ENCODE measurements around the gene DYNC1I1.

The DYNC1I1 gene

DNA sequence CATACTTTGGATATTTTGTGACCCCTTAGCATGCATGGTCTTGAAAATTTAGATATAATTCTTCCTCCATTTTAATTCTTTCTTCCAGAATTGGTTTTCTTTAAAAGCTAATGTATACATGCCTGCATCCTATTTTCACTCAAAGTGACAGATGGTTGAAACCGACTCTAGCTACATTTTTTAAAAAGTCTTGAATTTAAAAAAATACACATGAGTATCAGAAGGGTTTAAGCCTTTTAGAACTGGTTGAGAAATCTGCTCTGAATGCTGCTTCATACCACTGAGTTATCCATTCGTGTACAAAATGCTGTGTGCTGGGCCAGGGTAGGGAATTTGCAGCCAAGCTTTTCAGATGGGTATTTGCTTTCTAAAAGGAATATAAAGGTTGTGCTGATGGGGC is 16.5 kb downstream of the DYNC1I1 start:
- DNase-seq (ENCODE audit: low read depth in 3 of 3) = no peak

GRCh38 chr7:95793658-95794057 is 21.3 kb downstream of the DYNC1I1 start:
- DNase-seq (ENCODE audit: low read depth in 3 of 3) = no peak

GRCh38 chr7:95794917-95795515 is 22.7 kb downstream of the DYNC1I1 start:
- DNase-seq (ENCODE audit: low read depth in 3 of 3) = no peak

GRCh38 chr7:95796617-95797016 is 24.3 kb downstream of the DYNC1I1 start:
- no peak for DNase-seq (ENCODE audit: low read depth in 3 of 3)

GRCh38 chr7:95798401-95798930 is 26.1 kb downstream of the DYNC1I1 start:
- DNase-seq (ENCODE audit: low read depth in 3 of 3) = no peak

DNA sequence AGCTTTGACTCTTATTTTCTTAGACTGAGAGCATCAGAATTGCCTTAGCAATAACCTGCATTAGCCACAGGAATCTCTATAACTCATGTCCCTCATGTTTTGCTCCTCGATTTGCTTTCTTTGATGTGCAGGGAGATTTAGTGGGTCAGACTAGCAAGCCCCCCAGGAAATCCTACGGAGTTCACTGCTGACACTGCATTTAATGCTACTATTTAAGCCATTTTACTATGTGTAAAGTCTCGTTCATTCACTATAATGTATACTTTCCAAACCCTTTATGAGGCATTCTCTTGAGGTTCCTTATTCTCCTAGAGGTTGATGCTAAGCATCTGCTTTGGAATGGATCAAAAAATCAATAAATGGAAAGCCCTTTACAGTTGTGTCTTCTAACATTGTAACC is 28.4 kb downstream of the DYNC1I1 start:
- DNase-seq (ENCODE audit: low read depth in 3 of 3) = no peak

DNA sequence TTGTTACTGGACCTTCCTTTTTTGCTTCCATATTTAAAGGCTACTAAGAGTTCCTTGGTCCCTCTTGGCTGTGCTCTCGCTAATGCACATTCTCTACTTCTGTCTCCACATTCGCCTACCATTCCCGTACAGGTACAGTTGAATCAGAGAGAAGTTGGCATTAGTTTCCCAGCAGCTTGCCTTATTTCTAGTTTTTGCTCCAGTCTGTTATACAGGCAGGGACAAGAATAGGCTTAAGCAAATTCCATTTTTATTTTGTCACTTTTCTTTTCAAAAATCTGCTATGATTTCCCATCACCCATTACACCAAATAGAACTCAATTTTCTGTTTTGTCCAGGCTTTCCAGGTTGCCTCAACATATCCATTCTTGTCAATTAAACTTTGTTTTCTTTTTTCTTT is 29.9 kb downstream of the DYNC1I1 start:
- no peak for DNase-seq (ENCODE audit: low read depth in 3 of 3)

- no peak for DNase-seq (ENCODE audit: low read depth in 3 of 3)
Observed at GRCh38 chr7:95804052-95804451, 31.7 kb downstream of the DYNC1I1 start.

GRCh38 chr7:95805909-95806308 is 33.6 kb downstream of the DYNC1I1 start:
- DNase-seq (ENCODE audit: low read depth in 3 of 3) = no peak

GRCh38 chr7:95808396-95808795 is 36.0 kb downstream of the DYNC1I1 start:
- no peak for DNase-seq (ENCODE audit: low read depth in 3 of 3)

- DNase-seq (ENCODE audit: low read depth in 3 of 3) = no peak
Observed at GRCh38 chr7:95811846-95812445, 39.6 kb downstream of the DYNC1I1 start.

- DNase-seq (ENCODE audit: low read depth in 3 of 3) = no peak
Observed at GRCh38 chr7:95814721-95815120, 42.4 kb downstream of the DYNC1I1 start.

DNA sequence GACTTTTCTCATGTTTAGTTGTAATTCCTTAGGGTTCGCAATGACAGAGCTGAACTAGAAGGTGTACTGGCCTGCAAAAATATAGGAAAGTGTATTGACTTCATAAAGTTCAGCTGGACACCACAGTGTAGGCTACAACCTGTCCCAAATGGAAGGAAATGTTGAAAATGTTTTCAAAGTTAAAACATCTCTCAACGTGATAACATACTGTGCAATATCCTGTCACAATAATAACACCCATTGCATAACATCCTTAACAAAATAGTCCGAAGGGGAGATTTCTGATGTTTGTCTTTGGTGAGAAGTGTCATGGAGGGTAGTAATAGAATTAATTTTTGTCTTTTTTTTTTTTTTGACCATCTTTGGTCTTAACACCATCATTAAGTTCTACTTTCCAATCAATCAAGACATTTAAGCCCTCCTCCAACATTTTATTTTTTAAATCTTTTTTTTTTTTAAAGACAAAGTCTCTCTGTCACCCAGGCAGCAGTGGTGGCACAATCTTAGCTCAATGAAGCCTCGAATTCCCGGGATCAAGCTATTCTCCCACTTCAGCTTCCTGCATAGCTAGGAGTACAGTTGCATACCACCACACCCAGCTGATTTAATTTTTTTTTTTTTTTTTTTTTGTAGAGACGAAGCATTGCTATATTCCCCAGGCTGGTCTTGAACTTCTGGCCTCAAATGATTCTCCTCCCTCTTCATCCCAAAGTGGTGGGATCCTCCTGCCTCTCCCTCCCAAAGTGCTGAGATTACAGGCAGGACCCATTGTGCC is 45.7 kb downstream of the DYNC1I1 start:
- no peak for DNase-seq (ENCODE audit: low read depth in 3 of 3)

DNA sequence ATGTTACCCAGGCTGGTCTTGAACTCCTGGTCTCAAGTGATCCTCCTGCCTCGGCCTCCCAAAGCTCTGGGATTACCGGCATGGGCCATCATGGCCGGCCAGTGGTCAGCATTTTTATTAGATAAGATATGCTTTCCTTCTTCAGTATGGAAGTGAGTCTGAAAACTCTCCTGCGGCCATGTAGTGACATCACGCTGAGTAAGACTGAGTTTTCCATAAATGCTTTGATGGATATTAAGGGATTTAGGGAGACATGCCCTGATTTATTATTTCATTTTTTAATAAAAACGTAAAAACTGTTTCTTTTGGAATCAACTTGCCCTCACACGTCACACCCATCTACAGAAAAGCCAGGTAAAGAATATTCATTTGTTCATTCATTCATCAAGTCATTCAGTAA is 48.4 kb downstream of the DYNC1I1 start:
- no peak for DNase-seq (ENCODE audit: low read depth in 3 of 3)

DNA sequence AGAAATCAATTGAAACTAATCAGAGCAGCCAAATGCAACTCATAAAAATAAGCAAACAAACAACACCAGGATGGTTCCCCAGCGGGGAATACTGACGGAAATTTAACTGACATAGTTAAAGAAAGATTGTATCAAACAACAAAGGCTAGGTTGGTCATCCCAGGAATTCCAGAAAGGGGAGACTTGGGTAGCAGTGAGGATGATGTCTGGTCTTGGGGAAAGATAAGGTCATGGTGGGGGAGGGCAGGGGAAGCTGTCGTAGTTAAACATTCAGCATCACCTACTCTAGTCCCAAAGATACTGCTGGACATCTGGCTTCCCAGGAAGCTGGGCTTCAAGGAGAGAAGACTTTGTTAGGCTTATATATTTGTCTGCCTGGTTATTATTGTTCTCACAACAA is 50.4 kb downstream of the DYNC1I1 start:
- no peak for DNase-seq (ENCODE audit: low read depth in 3 of 3)

- DNase-seq (ENCODE audit: low read depth in 3 of 3) = no peak
Observed at GRCh38 chr7:95824616-95825015, 52.3 kb downstream of the DYNC1I1 start.

DNA sequence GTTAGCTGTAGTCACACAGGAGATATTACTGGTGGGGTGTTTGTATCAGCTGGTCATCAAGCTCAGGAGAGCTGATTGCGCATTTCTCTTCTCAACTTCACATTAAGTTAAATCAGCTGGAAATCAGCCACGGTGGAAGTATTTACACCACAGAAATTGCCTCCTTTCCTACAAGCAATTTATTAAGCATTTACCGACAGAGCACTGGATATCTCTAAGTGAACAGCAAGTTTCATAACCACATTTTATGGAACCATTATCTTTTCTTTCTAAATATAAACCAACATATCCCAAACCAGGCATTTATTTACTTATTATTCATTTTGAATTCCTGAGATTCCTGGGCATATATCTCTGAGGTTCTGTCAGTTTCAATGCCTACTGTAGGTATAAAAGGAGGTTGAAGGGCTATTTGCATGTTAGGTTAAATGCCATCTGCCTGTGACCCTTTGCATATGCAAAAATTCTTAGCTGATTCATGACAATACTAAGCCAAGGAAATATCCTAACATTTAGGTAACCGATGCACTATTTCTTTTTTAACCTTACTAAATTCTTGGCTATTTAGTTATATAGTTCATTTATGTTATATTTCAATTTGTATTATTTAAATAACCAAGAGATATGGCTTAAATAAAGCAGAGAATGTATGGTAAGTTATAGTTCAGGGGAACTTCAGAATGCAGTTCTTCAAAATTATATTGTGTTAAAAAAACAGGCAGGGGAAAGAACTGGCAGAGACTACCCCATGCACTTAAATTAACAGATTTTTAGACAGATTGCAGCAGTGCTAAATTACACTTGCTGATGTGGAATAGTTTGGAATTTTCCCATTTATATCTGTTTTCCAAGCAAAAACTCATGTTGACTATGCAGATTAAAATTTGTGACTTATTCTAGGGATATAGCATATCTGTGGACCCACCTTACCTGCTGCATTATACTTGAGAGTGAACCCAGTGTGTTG is 56.8 kb downstream of the DYNC1I1 start:
- no peak for DNase-seq (ENCODE audit: low read depth in 3 of 3)

GRCh38 chr7:95840953-95841950 is 68.9 kb downstream of the DYNC1I1 start:
- no peak for DNase-seq (ENCODE audit: low read depth in 3 of 3)

DNA sequence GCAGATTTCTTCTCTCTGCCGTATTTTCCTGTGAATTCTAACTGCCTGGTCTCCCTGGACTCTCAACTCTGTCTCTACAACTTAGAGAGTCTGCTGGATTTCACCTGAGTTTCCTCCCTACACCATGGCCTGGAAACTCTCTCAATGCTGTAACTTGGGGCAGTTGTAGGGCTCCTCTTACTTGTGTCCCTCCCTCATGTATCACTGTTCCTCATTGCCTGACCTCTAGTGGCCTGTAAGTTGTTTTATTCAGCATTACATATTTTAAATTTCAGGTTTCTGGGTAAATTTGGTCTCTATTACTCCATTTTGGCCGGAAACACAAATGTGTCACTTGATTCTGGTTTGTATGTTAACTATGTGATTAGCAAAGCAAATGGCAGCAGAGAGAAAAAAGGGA is 70.9 kb downstream of the DYNC1I1 start:
- no peak for DNase-seq (ENCODE audit: low read depth in 3 of 3)

DNA sequence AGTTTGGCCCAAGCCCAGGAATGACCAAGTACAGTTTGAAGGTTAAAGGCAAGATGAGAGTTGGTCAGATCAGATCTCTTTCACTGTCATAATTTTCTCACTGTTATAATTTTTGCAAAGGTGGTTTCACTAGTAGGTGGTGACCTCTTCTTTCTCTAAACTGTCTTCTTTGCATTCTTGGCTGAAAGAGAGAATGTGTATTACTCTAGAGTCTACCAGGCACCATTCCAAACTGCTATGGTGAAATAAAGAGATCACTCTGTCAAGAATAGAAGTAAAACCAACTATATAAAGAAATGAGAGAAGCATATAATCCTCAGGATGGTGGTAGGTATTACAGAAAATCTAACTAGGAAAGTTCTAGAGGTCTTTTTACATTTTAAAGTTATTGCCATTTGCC is 72.7 kb downstream of the DYNC1I1 start:
- DNase-seq (ENCODE audit: low read depth in 3 of 3) = no peak

DNA sequence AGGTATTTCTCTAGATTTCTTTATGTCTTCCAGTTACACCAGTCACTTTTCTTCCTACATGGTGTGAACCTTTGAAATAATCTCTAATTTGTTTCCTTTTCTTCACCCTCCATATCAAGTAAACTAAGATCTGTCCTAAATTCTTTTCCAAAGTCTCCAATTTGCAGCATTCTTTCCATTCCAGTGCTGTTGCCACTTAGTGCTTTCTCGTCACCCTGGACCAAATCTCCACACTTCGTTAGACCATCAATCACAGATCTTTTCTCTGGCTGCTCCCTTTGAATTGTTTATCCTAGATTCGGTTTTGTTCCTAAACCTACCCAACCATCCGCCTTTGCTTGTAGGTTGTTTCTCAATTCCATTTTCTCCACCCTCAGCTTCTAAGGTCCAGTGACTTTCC is 74.7 kb downstream of the DYNC1I1 start:
- DNase-seq (ENCODE audit: low read depth in 3 of 3) = no peak

Measured in stimulated activated CD4-positive, alpha-beta T cell treated with anti-CD3 and anti-CD28 coated beads, TNF-alpha, amount 100 ng/mL, for 4 hours (primary cell).